Measurements from ENCODE around the gene SRRM5.

SRRM5 gene

GRCh38 chr19:43623889-43624670, 12.2 kb downstream of the SRRM5 start:
- Histone ChIP-seq H3K36me3 (ENCODE audit: control insufficient read depth, insufficient read depth, low read length) (no peaks in the 10 kb centered on the region), H3K4me1 (no peaks in the 10 kb centered on the region), H3K79me2 (peaks cover 6% of the 10 kb centered on the region), H3K4me3 (ENCODE audit: low read depth, low read length) (no peak overlapping the region), H2AFZ (no peak overlapping the region), H3K9me3 (ENCODE audit: control insufficient read depth, low read length) (no peaks in the 10 kb centered on the region), H3K27me3 (ENCODE audit: control insufficient read depth, insufficient read depth, low read length) (no peaks in the 10 kb centered on the region), H3K9ac (no peak overlapping the region), H3K4me2 (ENCODE audit: low read length) (no peak overlapping the region), H3K27ac (no peak overlapping the region)
- TF ChIP-seq CTCF (IDR thresholded peaks at IDR 0.05) = no peak

GRCh38 chr19:43624933-43625332, 13.0 kb downstream of the SRRM5 start:
- no peak for TF ChIP-seq CTCF (IDR thresholded peaks at IDR 0.05)
- H3K4me2 ChIP-seq (ENCODE audit: low read length) = no peak overlapping the region
- H2AFZ ChIP-seq = no peak overlapping the region
- peaks cover 9% of the 10 kb centered on the region for H3K79me2 ChIP-seq
- no peaks in the 10 kb centered on the region for H3K4me1 ChIP-seq
- H3K27me3 ChIP-seq (ENCODE audit: control insufficient read depth, insufficient read depth, low read length) = no peaks in the 10 kb centered on the region
- no peak overlapping the region for H3K4me3 ChIP-seq (ENCODE audit: low read depth, low read length)
- H3K9ac ChIP-seq = no peak overlapping the region
- no peaks in the 10 kb centered on the region for H3K36me3 ChIP-seq (ENCODE audit: control insufficient read depth, insufficient read depth, low read length)
- H3K27ac ChIP-seq = no peak overlapping the region
- no peaks in the 10 kb centered on the region for H3K9me3 ChIP-seq (ENCODE audit: control insufficient read depth, low read length)

- no peak for TF ChIP-seq CTCF (IDR thresholded peaks at IDR 0.05)
- Histone ChIP-seq H3K9ac (no peak overlapping the region), H3K4me2 (ENCODE audit: low read length) (no peak overlapping the region), H3K79me2 (peaks cover 15% of the 10 kb centered on the region), H3K27me3 (ENCODE audit: control insufficient read depth, insufficient read depth, low read length) (no peaks in the 10 kb centered on the region), H3K4me1 (no peaks in the 10 kb centered on the region), H3K4me3 (ENCODE audit: low read depth, low read length) (no peak overlapping the region), H3K36me3 (ENCODE audit: control insufficient read depth, insufficient read depth, low read length) (no peaks in the 10 kb centered on the region), H2AFZ (no peak overlapping the region), H3K27ac (no peak overlapping the region), H3K9me3 (ENCODE audit: control insufficient read depth, low read length) (no peaks in the 10 kb centered on the region)
Measured at GRCh38 chr19:43625918-43626579, 14.2 kb downstream of the SRRM5 start.

- Histone ChIP-seq H3K36me3 (ENCODE audit: control insufficient read depth, insufficient read depth, low read length) (no peaks in the 10 kb centered on the region), H3K79me2 (peaks cover 19% of the 10 kb centered on the region), H3K4me2 (ENCODE audit: low read length) (no peak overlapping the region), H2AFZ (no peak overlapping the region), H3K27me3 (ENCODE audit: control insufficient read depth, insufficient read depth, low read length) (no peaks in the 10 kb centered on the region), H3K9me3 (ENCODE audit: control insufficient read depth, low read length) (no peaks in the 10 kb centered on the region), H3K4me3 (ENCODE audit: low read depth, low read length) (no peak overlapping the region), H3K27ac (no peak overlapping the region), H3K4me1 (no peaks in the 10 kb centered on the region), H3K9ac (no peak overlapping the region)
- TF ChIP-seq CTCF (IDR thresholded peaks at IDR 0.05) = no peak
Measured at GRCh38 chr19:43626838-43627237, 14.9 kb downstream of the SRRM5 start.

Measured in parathyroid adenoma (tissue), 2 donors.